Large intestine (tissue), 3 donors: ENCODE data around the gene C17orf107. TPM values are rescaled to one million over a fixed set of nuclear protein-coding genes. Genes with fewer than 3 reads are reported as not detected.
"Not testable (repeated sequence)": the region's sequence is repeated elsewhere in the genome, so short reads cannot be mapped to it uniquely, and the experiment has no call there.

ENCODE experiments used
- DNase-seq, 2 donors: peaks; one replicate each; pipeline versions ENCODE4 v3.0.0 to v3.0.0-alpha.2; 2013
- H3K27ac ChIP-seq: one replicate; pipeline ENCODE4 v1.5.1; 2013; ENCODE audit warnings: low read length
- H3K27me3 ChIP-seq: 2 replicates; pipeline ENCODE4 v1.6.1; 2013; ENCODE audit warnings: low read length; ENCODE audit not compliant: control insufficient read depth, insufficient read depth
- H3K36me3 ChIP-seq: 2 replicates; pipeline ENCODE4 v1.6.1; 2013; ENCODE audit warnings: low read length; ENCODE audit not compliant: control insufficient read depth, insufficient read depth
- H3K4me1 ChIP-seq: one replicate; pipeline ENCODE4 v1.6.1; 2013; ENCODE audit warnings: low read length; ENCODE audit not compliant: control insufficient read depth, insufficient read depth
- H3K4me3 ChIP-seq: one replicate; pipeline ENCODE4 v1.5.1; 2013; ENCODE audit warnings: low read length
- H3K9me3 ChIP-seq: one replicate; pipeline ENCODE4 v1.6.1; 2013; ENCODE audit warnings: mild to moderate bottlenecking, low read depth, low read length, moderate library complexity; ENCODE audit not compliant: control insufficient read depth
- WGBS: methylation state at CpG from one replicate; pipeline ENCODE4 v1.1.5; 2013; ENCODE audit warnings: low lambda C conversion rate; ENCODE audit not compliant: insufficient coverage; 5-methylcytosine and 5-hydroxymethylcytosine counted together
- polyA plus RNA-seq: library from polyadenylated mRNA; unstranded; fragments of 120-200 nt; gene quantifications from one replicate; pipeline ENCODE4 v1.2.1, GENCODE V29; 2013

C17orf107 gene
- polyA plus RNA-seq, 1 donor, result 2.1 TPM

- no peaks in the 10 kb centered on the region for H3K27me3 ChIP-seq
- no CpG with 5 or more reads among the region's 7 CpGs for WGBS
- no peaks in the 10 kb centered on the region for H3K9me3 ChIP-seq
- DNase-seq, result peak; percentile 16 to 58
- H3K27ac ChIP-seq, result peak overlapping the region; percentile 46
- peaks cover 30% of the 10 kb centered on the region for H3K4me1 ChIP-seq
- H3K4me3 ChIP-seq, result no peak overlapping the region
- H3K36me3 ChIP-seq, result peaks cover 42% of the 10 kb centered on the region
Measured at GRCh38 chr17:4858068-4858881, 41.1 kb upstream of the C17orf107 start.

GRCh38 chr17:4858882-4859260 lies 40.5 kb upstream of the C17orf107 start:
- Histone ChIP-seq H3K27me3 (no peaks in the 10 kb centered on the region), H3K36me3 (peaks cover 40% of the 10 kb centered on the region), H3K27ac (no peak overlapping the region), H3K4me3 (no peak overlapping the region), H3K4me1 (peaks cover 24% of the 10 kb centered on the region), H3K9me3 (no peaks in the 10 kb centered on the region)
- DNase-seq, result no peak
- no CpG with 5 or more reads among the region's 5 CpGs for WGBS

- Histone ChIP-seq H3K27me3 (no peaks in the 10 kb centered on the region), H3K27ac (no peak overlapping the region), H3K4me1 (peaks cover 17% of the 10 kb centered on the region), H3K4me3 (no peak overlapping the region), H3K9me3 (no peaks in the 10 kb centered on the region), H3K36me3 (peaks cover 38% of the 10 kb centered on the region)
- DNase-seq, result no peak
- WGBS, result no CpG with 5 or more reads among the region's 32 CpGs
Measured at GRCh38 chr17:4859816-4860625, 39.3 kb upstream of the C17orf107 start.

GRCh38 chr17:4860651-4861050 lies 38.7 kb upstream of the C17orf107 start:
- Histone ChIP-seq H3K36me3 (peaks cover 39% of the 10 kb centered on the region), H3K4me1 (peaks cover 17% of the 10 kb centered on the region), H3K27ac (no peak overlapping the region), H3K4me3 (no peak overlapping the region), H3K9me3 (no peaks in the 10 kb centered on the region), H3K27me3 (no peaks in the 10 kb centered on the region)
- WGBS, result no CpG with 5 or more reads among the region's 9 CpGs
- DNase-seq, result no peak

- 100% methylated on average over 1 of the region's 16 CpGs for WGBS
- Histone ChIP-seq H3K27ac (no peak overlapping the region), H3K27me3 (no peaks in the 10 kb centered on the region), H3K4me3 (no peak overlapping the region), H3K36me3 (peaks cover 42% of the 10 kb centered on the region), H3K9me3 (no peaks in the 10 kb centered on the region), H3K4me1 (peaks cover 17% of the 10 kb centered on the region)
- DNase-seq, result no peak
Measured at GRCh38 chr17:4861052-4861451, 38.3 kb upstream of the C17orf107 start.

- no peaks in the 10 kb centered on the region for H3K9me3 ChIP-seq
- peaks cover 13% of the 10 kb centered on the region for H3K4me1 ChIP-seq
- WGBS, result no CpG with 5 or more reads among the region's 4 CpGs
- H3K36me3 ChIP-seq, result peaks cover 32% of the 10 kb centered on the region
- no peak for DNase-seq
- H3K27ac ChIP-seq, result no peak overlapping the region
- no peaks in the 10 kb centered on the region for H3K27me3 ChIP-seq
- no peak overlapping the region for H3K4me3 ChIP-seq
Measured at GRCh38 chr17:4862720-4863119, 36.6 kb upstream of the C17orf107 start.

- H3K9me3 ChIP-seq, result no peaks in the 10 kb centered on the region
- peaks cover 32% of the 10 kb centered on the region for H3K36me3 ChIP-seq
- H3K27me3 ChIP-seq, result no peaks in the 10 kb centered on the region
- DNase-seq, result no peak
- peaks cover 7% of the 10 kb centered on the region for H3K4me1 ChIP-seq
- no CpG with 5 or more reads among the region's 1 CpG for WGBS
- H3K27ac ChIP-seq, result no peak overlapping the region
- H3K4me3 ChIP-seq, result no peak overlapping the region
Measured at GRCh38 chr17:4863321-4863720, 36.0 kb upstream of the C17orf107 start.

- not testable (repeated sequence) for H3K4me3 ChIP-seq, H3K9me3 ChIP-seq, H3K27me3 ChIP-seq, DNase-seq, H3K4me1 ChIP-seq, H3K27ac ChIP-seq
- WGBS, result 80% methylated on average over 1 of the region's 5 CpGs
- H3K36me3 ChIP-seq, result peaks cover 11% of the 10 kb centered on the region
Measured at GRCh38 chr17:4867535-4867934, 31.8 kb upstream of the C17orf107 start.

GRCh38 chr17:4869058-4869998 lies 30.0 kb upstream of the C17orf107 start:
- WGBS, result 97% methylated on average over 6 of the region's 22 CpGs
- not testable (repeated sequence) for H3K27me3 ChIP-seq, H3K4me1 ChIP-seq, H3K9me3 ChIP-seq, DNase-seq, H3K4me3 ChIP-seq, H3K36me3 ChIP-seq, H3K27ac ChIP-seq

GRCh38 chr17:4870855-4871254 lies 28.5 kb upstream of the C17orf107 start:
- H3K27ac ChIP-seq, result no peak overlapping the region

More at GRCh38 chr17:4870855-4871254, 28.5 kb upstream of the C17orf107 start:
- 100% methylated on average over 1 of the region's 2 CpGs for WGBS
- Histone ChIP-seq H3K4me1 (no peaks in the 10 kb centered on the region), H3K9me3 (no peaks in the 10 kb centered on the region), H3K27me3 (no peaks in the 10 kb centered on the region), H3K36me3 (peaks cover 9% of the 10 kb centered on the region), H3K4me3 (no peak overlapping the region)
- DNase-seq, result no peak
